ENCODE data around the gene TUBGCP4. TPM values are rescaled to one million over a fixed set of nuclear protein-coding genes. Genes with fewer than 3 reads are reported as not detected.
A peak's percentile ranks its signal among the peaks of the same experiment; 100 is the strongest.

The TUBGCP4 gene
- 12.9 TPM for polyA plus RNA-seq (2013, experiment 1 of 2)
- 14.8 TPM for polyA plus RNA-seq (2013, experiment 2 of 2)

- Histone ChIP-seq H3K36me3 (ENCODE audit: insufficient read depth, low read length) (peaks cover 26% of the 10 kb centered on the region), H3K9ac (ENCODE audit: low read depth, low read length) (peak within 1 kb of the TSS; percentile 82), H3K9me3 (ENCODE audit: insufficient read depth, low read depth, low read length) (no peaks in the 10 kb centered on the region), H3K4me1 (ENCODE audit: insufficient read depth, low read length) (peaks cover 12% of the 10 kb centered on the region), H3K27me3 (ENCODE audit: insufficient read depth, low read length) (no peaks in the 10 kb centered on the region), H3K27ac (ENCODE audit: low read depth, low read length) (peak within 1 kb of the TSS; percentile 83), H3K4me3 (ENCODE audit: low read length) (peak within 1 kb of the TSS; percentile 82)
- WGBS = under 1% methylated on average over 62 of the region's 66 CpGs
Measured at GRCh38 chr15:43370975-43371974, at the start of gene TUBGCP4, which contains the start of gene ZSCAN29. TSS of gene TUBGCP4 (plus strand) at chr15:43371101. CDS start at chr15:43371355, 254 bp downstream. TSS of gene ZSCAN29 (minus strand) at chr15:43371043. CDS start at chr15:43369913, 1,130 bp downstream.

- H3K4me3 ChIP-seq (ENCODE audit: low read length) = no peak overlapping the region
- H3K9ac ChIP-seq (ENCODE audit: low read depth, low read length) = no peak overlapping the region
- peaks cover 5% of the 10 kb centered on the region; the same call in 1 of the 2 replicates for H3K4me1 ChIP-seq (ENCODE audit: insufficient read depth, low read length)
- 88% methylated on average over 6 of the region's 6 CpGs for WGBS
- peaks cover 8% of the 10 kb centered on the region; the same call in 1 of the 2 replicates for H3K27me3 ChIP-seq (ENCODE audit: insufficient read depth, low read length)
- H3K9me3 ChIP-seq (ENCODE audit: insufficient read depth, low read depth, low read length) = no peaks in the 10 kb centered on the region
- no peak overlapping the region for H3K27ac ChIP-seq (ENCODE audit: low read depth, low read length)
- peaks cover 13% of the 10 kb centered on the region; the same call in 1 of the 2 replicates for H3K36me3 ChIP-seq (ENCODE audit: insufficient read depth, low read length)
Measured at GRCh38 chr15:43325039-43325684, 45.7 kb upstream of the TUBGCP4 start.

- Histone ChIP-seq H3K27ac (ENCODE audit: low read depth, low read length) (peak overlapping the region; percentile 90), H3K9me3 (ENCODE audit: insufficient read depth, low read depth, low read length) (no peaks in the 10 kb centered on the region), H3K9ac (ENCODE audit: low read depth, low read length) (peak overlapping the region; percentile 89), H3K36me3 (ENCODE audit: insufficient read depth, low read length) (peaks cover 21% of the 10 kb centered on the region), H3K4me1 (ENCODE audit: insufficient read depth, low read length) (peaks cover 9% of the 10 kb centered on the region; the same call in 1 of the 2 replicates), H3K27me3 (ENCODE audit: insufficient read depth, low read length) (no peaks in the 10 kb centered on the region; the same call in 1 of the 2 replicates), H3K4me3 (ENCODE audit: low read length) (peak overlapping the region; percentile 76)
- WGBS = 17% methylated on average over 38 of the region's 38 CpGs
Measured at GRCh38 chr15:43329217-43329959, 41.5 kb upstream of the TUBGCP4 start.

GRCh38 chr15:43329960-43330779 is 40.7 kb upstream of the TUBGCP4 start, which contains the start of gene LCMT2:
TSS of gene LCMT2 (minus strand) at chr15:43330573. CDS start at chr15:43330489, 84 bp downstream.
- Histone ChIP-seq H3K9ac (ENCODE audit: low read depth, low read length) (peak within 1 kb of the TSS; percentile 89), H3K27me3 (ENCODE audit: insufficient read depth, low read length) (no peaks in the 10 kb centered on the region; the same call in 1 of the 2 replicates), H3K4me1 (ENCODE audit: insufficient read depth, low read length) (peaks cover 9% of the 10 kb centered on the region; the same call in 1 of the 2 replicates), H3K9me3 (ENCODE audit: insufficient read depth, low read depth, low read length) (no peaks in the 10 kb centered on the region), H3K27ac (ENCODE audit: low read depth, low read length) (peak within 1 kb of the TSS; percentile 90), H3K4me3 (ENCODE audit: low read length) (peak within 1 kb of the TSS; percentile 76), H3K36me3 (ENCODE audit: insufficient read depth, low read length) (peaks cover 27% of the 10 kb centered on the region)
- whole genome bisulfite sequencing = under 1% methylated on average over 86 of the region's 86 CpGs

- 6% methylated on average over 7 of the region's 7 CpGs for WGBS
- Histone ChIP-seq H3K27me3 (ENCODE audit: insufficient read depth, low read length) (no peaks in the 10 kb centered on the region), H3K9me3 (ENCODE audit: insufficient read depth, low read depth, low read length) (no peaks in the 10 kb centered on the region), H3K36me3 (ENCODE audit: insufficient read depth, low read length) (peaks cover 33% of the 10 kb centered on the region), H3K9ac (ENCODE audit: low read depth, low read length) (peak overlapping the region; percentile 89; the same call in 1 of the 2 replicates), H3K4me1 (ENCODE audit: insufficient read depth, low read length) (peaks cover 9% of the 10 kb centered on the region; the same call in 1 of the 2 replicates), H3K27ac (ENCODE audit: low read depth, low read length) (peak overlapping the region; percentile 90), H3K4me3 (ENCODE audit: low read length) (peak overlapping the region; percentile 76)
Measured at GRCh38 chr15:43330780-43331087, 40.2 kb upstream of the TUBGCP4 start.

- Histone ChIP-seq H3K9me3 (ENCODE audit: insufficient read depth, low read depth, low read length) (no peaks in the 10 kb centered on the region), H3K4me1 (ENCODE audit: insufficient read depth, low read length) (no peaks in the 10 kb centered on the region), H3K4me3 (ENCODE audit: low read length) (no peak overlapping the region), H3K36me3 (ENCODE audit: insufficient read depth, low read length) (peaks cover 69% of the 10 kb centered on the region), H3K9ac (ENCODE audit: low read depth, low read length) (no peak overlapping the region), H3K27me3 (ENCODE audit: insufficient read depth, low read length) (no peaks in the 10 kb centered on the region), H3K27ac (ENCODE audit: low read depth, low read length) (no peak overlapping the region)
- WGBS = 92% methylated on average over 2 of the region's 2 CpGs
Measured at GRCh38 chr15:43346305-43346704, 24.6 kb upstream of the TUBGCP4 start.

GRCh38 chr15:43347114-43347513 is 23.8 kb upstream of the TUBGCP4 start:
- H3K27me3 ChIP-seq (ENCODE audit: insufficient read depth, low read length) = no peaks in the 10 kb centered on the region
- H3K9me3 ChIP-seq (ENCODE audit: insufficient read depth, low read depth, low read length) = no peaks in the 10 kb centered on the region
- WGBS = 92% methylated on average over 2 of the region's 3 CpGs
- peaks cover 77% of the 10 kb centered on the region for H3K36me3 ChIP-seq (ENCODE audit: insufficient read depth, low read length)
- H3K4me3 ChIP-seq (ENCODE audit: low read length) = no peak overlapping the region
- no peak overlapping the region for H3K27ac ChIP-seq (ENCODE audit: low read depth, low read length)
- H3K4me1 ChIP-seq (ENCODE audit: insufficient read depth, low read length) = no peaks in the 10 kb centered on the region
- no peak overlapping the region for H3K9ac ChIP-seq (ENCODE audit: low read depth, low read length)

- 94% methylated on average over 2 of the region's 2 CpGs for WGBS
- peaks cover 49% of the 10 kb centered on the region for H3K36me3 ChIP-seq (ENCODE audit: insufficient read depth, low read length)
- H3K4me1 ChIP-seq (ENCODE audit: insufficient read depth, low read length) = no peaks in the 10 kb centered on the region
- no peaks in the 10 kb centered on the region for H3K9me3 ChIP-seq (ENCODE audit: insufficient read depth, low read depth, low read length)
- H3K4me3 ChIP-seq (ENCODE audit: low read length) = no peak overlapping the region
- H3K27me3 ChIP-seq (ENCODE audit: insufficient read depth, low read length) = no peaks in the 10 kb centered on the region
- no peak overlapping the region for H3K27ac ChIP-seq (ENCODE audit: low read depth, low read length)
- no peak overlapping the region for H3K9ac ChIP-seq (ENCODE audit: low read depth, low read length)
Measured at GRCh38 chr15:43352693-43353382, 18.1 kb upstream of the TUBGCP4 start.

GRCh38 chr15:43360821-43361220 is 10.1 kb upstream of the TUBGCP4 start:
- 97% methylated on average over 4 of the region's 4 CpGs for WGBS
- H3K27ac ChIP-seq (ENCODE audit: low read depth, low read length) = no peak overlapping the region

More at GRCh38 chr15:43360821-43361220, 10.1 kb upstream of the TUBGCP4 start:
- H3K9me3 ChIP-seq (ENCODE audit: insufficient read depth, low read depth, low read length) = peaks cover 33% of the 10 kb centered on the region
- H3K27me3 ChIP-seq (ENCODE audit: insufficient read depth, low read length) = no peaks in the 10 kb centered on the region
- no peaks in the 10 kb centered on the region for H3K4me1 ChIP-seq (ENCODE audit: insufficient read depth, low read length)
- H3K36me3 ChIP-seq (ENCODE audit: insufficient read depth, low read length) = peaks cover 69% of the 10 kb centered on the region
- H3K4me3 ChIP-seq (ENCODE audit: low read length) = no peak overlapping the region
- no peak overlapping the region for H3K9ac ChIP-seq (ENCODE audit: low read depth, low read length)

All from HUES64 (cell line).